HG02981 (cell line): ENCODE results near the gene SMARCD2.
"Not testable (repeated sequence)": the region's sequence is repeated elsewhere in the genome, so short reads cannot be mapped to it uniquely, and the experiment has no call there.

ENCODE experiments used
- ATAC-seq: cut with Tn5 transposase; IDR thresholded peaks from one replicate; pipeline ENCODE4 v1.9.1; 2021; ENCODE audit warnings: mild to moderate bottlenecking, moderate library complexity; ENCODE audit not compliant: unreplicated experiment

Gene SMARCD2

DNA sequence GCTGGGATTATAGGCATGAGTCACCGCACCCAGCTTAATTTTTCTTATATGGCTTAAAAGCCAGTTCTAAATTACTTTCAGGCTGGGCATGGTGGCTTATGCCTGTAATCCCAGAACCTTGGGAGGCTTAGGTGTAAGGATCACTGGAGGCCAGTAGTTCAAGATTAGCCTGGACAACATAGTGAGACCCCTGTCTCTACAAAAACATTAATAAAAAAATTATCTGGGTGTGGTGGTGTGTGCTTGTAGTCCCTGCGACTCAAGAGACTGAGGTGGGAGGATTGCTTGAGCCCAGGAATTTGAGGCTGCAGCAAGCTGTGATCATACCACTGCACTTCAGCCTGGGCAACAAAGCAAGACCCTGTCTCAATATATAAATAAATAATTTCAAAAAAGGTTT, 10.8 kb upstream of the SMARCD2 start:
- ATAC-seq, result no peak

DNA sequence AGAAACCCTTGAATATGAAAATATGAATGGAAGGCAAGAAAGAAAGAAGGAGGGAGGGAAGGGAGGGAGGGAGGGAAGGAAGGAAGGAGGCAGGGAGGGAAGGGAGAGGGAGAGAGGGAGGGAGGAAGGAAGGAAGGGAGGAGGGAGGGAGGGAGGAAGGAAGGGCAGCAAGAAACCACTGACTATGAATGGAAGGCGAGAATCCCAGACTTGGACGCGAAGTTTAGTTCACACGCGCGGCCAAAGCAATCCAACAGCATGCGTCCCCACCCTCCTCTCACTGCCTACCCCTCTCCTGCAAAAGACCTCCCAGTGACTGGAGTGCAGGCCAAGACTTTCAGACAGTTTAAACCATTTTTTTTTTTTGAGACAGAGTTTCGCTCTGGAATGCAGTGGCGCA, 7.9 kb upstream of the SMARCD2 start:
- no peak for ATAC-seq

DNA sequence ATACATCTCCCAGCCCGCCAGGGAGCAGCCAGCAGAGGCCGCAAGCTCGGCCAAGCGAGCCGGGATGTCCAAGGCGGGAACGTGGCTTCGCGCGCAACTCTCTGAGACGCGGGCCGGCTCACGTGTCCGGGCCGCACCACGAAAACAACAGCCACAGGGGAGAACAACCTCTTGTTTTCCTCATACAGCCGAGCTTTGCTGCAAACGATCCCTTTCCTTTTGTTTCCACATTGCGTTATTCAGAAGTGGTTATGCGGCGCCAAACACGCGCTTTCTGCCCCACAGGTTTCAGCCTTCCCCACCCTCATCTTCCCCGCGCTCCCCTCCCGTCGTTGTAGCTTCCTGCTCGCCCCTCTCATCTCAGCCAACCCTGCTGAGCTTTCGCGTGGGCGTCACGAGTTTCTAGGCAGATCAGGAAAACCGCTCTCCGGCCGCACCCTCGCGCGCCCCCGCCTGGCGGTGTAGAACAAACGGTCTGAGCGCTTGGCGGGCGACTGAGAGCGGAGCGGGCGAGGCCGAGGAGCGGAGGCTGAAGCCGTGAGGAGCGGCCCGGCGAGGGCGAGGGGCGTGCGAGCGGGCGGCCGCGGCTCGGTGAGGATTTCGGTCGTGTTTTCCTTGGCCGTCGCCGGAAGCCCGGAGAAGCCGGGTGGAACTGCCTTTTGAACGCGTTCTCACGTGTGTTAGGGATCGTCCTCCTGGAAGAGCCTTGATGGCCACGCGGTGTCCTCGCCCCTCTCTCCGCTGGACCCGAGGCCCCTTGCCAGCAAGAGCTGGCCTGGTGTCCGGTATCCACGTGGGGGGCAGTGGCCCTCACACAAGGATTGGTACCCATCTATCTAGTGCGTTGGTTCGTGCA, 6.6 kb upstream of the SMARCD2 start:
- peak; percentile 82 for ATAC-seq

DNA sequence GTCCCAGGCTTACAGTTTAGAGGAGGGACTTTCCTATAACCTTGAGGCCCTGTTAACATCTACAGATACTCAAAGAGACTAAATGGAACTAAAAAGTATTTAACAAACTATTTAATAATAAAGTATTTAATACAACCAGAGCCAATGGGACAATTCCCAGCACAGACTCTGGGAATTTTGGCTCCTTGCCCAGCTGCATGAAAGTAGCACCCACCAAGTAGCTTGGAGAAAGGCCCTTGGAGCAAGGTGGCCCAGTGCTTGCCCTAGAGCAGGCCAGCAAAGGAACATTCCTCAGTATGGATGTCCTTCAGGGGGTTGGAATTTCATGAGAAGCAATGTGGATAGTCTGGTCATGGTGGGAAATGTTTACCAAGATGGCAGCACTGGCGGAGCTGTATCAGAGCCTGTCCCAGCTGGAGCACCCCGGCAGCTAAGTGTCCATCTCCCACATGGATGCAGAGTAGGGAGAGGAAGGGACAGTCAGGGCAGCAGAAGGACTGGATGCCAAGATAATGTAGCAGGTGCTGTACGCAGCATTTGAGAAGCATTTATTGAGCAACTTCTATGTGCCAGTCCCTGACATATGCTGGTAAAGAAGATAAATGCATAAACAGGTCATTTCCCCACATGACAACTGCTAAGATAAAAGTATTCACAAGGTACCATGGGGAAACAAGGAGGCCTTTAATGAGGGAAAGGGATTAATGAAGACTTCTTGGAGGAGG, 5.2 kb upstream of the SMARCD2 start:
- no peak for ATAC-seq

DNA sequence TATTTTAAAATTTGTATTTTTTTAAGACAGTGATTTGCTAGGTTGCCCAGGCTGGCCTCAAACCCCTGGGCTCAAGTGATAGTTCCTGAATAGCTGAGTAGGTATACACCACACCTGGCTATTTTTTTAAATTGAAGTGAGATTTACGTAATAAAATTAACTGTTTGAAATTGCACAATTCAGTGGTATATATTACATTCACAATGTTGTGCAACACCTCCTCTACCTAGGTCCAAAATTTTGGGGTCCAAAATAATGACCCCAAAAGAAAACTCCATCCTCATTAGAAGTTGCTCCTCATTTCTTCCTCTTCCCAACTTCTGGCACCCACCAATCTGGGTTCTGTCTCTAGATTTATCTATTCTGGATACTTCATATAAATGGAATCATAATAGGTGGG, 3.0 kb upstream of the SMARCD2 start:
- no peak for ATAC-seq

DNA sequence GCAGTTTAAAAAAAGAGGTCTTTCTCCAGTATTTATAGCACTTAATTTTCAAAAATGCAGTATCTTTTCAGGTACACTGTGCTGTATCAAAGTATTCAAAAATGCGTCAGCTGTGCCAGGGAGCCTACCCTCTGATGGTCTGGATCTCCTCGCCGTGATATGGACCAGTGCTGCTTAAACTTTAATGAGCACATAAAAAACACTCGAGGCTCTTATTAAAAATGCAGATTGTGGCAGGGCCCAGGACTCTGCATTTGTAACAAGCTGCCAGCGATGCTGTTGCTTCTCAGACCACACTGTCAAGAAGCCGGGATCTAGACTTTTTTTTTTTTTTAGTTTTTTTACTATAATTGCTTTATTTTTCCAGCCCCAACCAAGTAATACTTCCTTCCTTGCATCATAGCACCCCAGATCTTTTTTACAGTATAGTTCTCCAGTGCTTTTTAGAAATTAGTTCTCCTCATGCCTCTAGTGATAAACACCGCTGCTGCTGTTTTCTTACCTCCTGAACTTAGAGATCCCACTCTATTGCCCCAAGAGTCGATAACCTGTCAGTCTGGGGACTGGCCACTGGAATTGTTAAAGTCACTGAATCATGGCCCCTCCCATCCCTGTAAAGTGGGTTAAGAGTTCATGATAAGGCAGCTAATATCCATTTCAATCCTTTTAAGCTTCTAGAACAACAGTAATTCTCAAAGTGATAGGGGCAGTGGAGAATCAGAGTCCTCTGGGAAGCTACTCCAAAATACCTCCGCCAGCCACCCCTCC, 1.6 kb upstream of the SMARCD2 start:
- no peak for ATAC-seq

DNA sequence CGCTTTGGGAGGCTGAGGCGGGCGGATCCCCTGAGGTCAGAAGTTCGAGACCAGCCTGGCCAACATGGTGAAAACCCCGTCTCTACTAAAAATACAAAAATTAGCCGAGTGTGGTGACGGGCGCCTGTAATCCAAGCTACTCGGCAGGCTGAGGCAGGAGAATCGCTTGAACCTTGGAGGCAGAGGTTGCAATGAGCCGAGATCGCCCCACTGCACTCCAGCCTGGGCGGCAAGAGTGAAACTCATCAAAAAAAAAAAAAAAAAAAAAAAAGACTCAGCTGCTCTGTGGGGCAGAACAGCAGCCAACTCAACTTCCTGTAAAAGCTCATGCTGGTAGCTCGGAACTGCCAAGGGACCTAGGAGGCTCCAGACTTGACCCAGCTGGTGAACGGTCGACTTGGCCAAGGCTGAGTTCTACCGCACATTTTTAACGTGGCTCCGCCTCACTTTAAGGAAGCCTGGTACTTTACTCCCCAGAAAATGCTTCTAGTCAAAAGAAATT, 953 bp upstream of the SMARCD2 start:
- ATAC-seq, result not testable (repeated sequence)

DNA sequence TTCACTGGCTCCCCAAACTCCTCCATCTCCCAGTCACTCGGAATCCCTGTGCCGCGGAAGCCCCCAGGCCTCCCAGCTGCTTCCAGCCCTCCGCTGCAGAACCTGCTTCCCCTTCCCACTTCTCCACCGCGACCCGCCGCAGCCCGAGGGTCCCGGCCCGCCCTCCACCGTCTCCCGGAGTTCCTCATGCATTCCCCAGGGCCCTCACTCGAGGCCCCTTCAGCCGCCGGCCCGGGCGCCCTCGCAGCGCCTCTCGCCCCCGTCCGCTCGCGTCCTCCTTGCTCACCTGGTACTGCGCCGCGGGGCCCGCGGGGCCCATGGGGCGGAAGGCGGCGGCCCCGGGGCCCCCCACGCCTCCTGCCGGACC, 329 bp downstream of the SMARCD2 start:
- ATAC-seq, result peak; percentile 27

DNA sequence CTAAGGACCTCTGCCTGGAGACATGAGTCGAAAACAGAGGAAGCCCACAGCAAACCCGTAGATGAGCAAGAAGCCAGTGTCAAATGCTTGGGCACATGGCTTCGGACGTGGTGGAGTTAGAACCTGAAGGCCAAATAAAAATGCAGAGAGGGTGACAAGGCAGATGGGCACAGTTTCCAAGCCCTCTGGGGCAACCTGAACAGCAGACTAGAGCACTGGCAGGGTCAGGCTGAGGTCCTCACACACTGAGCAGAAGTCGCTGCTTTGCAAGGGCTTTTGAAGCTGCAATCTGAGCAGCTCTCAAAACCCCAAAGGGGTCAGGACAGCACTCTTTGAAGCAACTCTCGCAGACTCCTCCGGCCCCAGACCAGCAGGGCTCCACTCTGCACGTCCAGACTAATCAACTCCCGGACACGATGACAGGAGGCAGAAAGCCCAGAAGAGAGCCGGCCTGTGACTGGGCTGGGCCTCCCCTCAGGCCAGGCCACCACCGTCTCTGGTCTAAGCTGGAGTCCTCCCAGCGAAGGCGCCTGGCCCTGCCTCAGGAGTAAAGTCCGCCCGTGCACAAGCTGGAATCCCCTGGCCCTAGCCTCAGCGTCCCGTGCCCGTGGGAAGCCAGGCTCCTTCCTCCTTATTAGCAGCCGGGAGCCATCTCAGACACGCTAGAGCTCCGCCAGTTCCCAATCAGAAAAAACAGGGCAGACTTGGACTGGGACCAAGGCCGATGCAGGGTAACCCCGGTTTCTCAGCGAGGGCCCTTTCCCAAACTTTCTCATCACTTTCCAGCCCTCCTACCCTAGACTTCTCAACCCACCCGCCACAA, 924 bp downstream of the SMARCD2 start:
- no peak for ATAC-seq

DNA sequence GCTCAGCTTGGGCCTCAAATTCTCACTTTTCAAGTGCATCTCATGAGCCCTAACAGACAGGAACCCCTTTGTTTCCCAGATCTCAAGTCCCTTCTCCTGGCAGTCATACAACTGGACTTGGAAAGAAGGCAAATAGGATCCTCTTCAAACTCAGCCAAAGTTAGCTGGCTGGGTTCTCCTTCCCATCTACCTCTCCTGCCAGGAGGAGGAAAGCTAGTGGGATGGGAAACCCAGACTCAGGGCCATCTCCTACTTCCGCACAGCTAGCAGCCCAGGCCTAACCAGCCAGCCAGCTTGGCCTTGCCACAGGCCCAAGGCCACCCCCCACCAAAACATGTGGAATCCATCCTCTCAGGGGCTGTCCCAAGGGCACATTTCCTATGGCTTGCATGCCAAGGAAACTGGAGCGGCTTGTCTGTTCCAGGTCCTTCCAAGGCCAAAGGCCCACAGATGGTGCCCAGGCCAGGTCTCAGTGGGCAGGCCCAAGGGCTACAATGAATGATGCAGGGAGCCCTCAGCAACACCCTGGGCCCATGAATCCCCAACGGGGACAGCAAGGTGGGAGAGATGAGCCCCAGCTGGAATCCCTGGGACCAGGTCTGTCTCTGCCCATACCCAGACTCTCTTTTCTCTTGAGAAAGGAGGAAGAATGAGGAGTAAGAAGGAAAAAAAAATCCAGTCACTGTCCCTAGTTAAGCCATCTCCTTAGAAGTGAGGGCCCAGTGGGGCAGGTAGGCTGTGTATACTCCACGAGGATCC, 1.7 kb downstream of the SMARCD2 start:
- no peak for ATAC-seq

DNA sequence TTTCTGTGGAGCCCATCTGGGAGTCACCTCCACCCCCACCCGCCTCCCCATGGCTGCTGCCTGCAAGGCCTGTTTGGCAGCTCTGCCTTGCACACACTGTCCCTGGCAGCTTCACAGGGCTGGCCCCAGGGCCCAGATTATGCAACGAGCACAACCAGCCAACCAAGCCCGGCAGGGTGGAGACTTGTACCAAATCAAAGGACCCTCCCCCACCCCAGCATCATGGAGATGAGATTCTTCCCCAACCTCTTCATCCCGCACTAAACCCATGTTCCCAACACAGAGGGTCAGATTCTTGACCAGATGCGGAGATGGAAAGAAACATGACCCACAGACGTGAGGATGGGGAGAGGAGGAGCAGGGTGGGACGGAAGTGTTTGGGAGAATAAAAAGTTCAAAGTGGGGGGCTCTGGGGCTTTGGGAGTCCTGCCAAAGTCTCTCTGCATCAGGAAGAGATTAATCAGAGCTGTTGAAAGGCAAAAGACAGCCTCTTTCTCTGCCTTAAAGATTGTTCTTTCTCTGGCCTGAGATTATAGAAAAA, 3.8 kb downstream of the SMARCD2 start:
- ATAC-seq, result no peak

DNA sequence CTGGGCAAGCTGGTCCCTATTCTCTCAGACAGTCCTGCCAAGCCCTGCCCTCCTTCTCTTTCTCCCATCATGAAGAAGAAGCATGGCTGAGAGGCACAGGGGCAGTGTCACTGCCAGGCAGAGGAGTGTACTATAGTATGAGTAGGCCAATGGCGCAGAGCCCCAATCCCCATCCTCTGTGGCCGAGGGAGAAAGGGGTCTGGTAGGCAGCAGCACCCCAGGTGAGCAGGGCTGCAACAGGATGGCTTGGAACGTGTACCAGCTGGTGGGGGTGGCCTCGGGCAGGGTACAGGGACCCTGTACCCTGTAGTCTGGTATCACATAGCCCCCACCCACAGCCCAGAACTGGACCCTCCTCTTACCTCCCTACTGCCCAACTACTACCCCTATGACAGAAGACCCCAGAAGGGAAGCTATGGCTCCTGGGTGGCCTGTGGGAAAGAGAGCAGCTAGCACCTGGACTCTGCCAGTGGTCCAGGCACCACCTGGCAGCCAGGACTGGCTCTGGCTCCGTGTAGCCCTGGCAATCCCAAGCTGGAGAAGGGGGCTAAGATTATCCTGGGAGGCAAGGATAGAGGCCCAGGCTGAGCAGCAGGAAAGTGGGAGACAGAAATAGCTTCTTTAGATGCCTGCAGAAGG, 4.4 kb downstream of the SMARCD2 start:
- ATAC-seq, result no peak

DNA sequence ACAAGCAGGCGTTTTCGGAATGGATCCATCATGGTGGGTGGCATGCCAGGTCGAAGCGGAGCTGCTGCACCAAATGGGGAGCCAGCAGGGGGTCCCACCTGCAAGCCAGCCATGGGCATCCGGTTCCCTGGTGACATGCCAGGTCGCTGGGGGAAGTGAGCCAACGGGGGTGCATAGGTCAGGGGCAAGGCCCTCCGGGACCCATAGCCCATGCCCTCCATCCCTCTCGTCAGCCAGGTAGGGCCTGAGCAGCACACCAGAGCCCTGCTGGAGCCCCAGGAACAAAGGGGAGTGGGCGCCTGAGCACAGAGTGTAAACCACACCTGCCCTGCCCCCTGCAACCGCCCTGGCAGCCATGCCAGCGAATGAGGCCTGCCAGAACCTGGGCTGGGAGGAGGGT, 5.0 kb downstream of the SMARCD2 start:
- no peak for ATAC-seq

DNA sequence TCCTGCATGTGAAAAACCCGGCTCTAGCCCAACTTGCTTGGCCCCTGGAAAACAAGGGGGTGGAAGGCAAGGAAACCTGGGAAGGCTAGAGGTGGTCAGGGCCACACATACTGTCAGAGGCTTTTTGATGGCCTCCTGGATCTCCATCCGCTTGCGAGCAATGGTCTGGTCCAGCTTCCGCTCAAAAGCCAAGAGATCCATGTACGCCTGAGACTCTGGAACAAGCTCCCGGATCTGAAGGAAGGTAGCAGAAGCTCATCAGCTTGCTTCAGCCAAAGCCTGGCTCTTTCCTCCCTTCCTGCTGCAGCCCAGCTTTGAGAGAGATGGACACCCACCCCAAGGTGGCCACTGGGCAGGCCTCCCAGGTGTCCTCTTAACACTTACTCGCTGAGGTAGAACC, 5.7 kb downstream of the SMARCD2 start:
- ATAC-seq, result no peak

DNA sequence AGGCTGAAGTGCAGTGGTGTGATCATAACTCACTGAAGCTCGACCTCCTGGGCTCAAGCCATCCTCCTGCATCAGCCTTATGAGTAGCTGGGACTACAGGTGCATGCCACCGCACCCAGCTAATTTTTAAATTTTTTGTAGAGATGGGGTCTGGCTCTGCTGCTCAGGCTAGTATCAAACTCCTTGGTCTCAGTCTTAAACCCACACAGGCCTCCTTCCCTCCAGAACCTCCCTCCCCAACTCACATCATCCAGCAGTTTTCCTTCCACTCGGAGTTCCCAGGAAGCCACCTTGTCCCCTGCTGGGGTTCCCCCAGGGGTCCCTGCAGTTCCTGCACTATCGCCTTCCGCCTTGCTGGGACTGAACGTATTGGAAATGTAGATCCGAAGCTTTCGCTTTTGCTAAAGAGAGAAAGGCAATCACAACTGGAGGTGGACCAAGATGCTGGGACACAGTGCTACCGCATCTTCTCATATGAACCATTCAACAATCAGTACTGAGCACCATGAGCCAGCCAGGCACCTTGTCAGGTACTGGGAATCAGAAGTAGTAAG, 7.2 kb downstream of the SMARCD2 start:
- ATAC-seq, result no peak

DNA sequence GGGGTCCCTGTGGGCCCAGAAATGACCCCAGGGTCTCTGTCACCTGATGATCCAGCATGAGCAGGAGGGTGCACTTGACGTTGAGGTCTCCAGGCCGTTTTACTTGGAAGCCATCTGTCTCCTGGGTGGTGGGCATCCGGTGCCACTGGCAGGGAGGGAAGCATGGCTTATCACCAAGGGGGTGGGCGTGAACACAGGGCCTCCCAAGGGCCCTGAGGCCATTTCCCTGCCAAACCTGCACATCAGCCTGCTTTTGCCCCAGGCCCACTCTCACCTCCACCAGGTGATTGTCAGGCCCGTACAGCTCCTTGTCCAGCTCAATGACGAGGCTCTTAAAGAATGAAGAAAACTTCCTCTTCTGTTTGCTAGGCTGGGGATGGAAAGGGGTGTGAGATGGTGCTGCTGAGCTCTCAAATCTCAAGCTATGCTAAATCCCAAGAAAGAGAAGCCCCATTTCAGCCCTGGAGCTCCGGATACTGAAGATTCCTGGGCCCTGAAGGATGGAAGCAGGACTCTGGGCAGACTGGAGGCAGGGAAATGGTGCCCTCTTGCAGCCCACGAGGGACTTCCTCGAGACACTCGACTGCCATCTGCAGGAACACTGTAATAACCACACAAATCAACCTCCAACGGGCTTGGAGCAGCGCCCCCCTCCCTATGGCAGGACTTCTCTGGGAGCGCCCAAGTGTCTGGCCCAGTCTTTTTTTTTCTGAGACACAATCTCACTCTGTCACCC, 7.9 kb downstream of the SMARCD2 start:
- peak; percentile 54 for ATAC-seq

DNA sequence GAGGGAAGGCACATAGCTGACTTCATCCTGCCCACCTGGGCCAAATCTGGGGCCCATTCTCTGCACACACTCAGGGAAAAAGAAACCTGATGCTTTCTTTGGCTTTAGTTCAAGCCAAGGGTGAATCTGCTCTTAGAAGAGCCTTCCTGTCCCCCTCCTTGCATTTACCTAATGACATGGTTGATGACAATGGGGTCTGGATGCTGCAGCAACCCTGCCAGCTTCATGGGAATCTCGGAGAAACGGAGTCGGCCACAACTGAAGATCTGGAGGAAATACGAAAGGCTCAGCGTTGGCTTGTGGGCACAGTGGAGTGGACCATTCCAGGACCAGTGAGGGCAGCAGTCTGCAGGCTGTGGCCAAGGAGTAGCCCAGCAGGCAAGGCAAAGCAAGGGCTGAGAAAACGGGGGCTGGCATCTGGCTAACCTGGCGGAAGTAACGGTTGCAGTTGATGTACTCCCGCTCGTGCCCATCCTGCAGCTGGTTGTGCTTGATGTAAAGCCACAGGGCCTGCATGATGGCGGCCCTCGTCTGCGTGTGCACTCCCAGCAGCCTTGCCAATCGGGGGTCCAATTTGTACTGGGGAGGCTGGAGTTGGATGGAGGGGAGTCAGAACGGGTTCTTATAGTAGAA, 8.6 kb downstream of the SMARCD2 start:
- no peak for ATAC-seq
